HG03095 (cell line): ENCODE measurements around the gene PIM3.

Source experiments
- ATAC-seq: cut with Tn5 transposase; IDR thresholded peaks from one replicate; pipeline ENCODE4 v1.9.1; 2021; ENCODE audit warnings: moderate library complexity; ENCODE audit not compliant: unreplicated experiment

The PIM3 gene

DNA sequence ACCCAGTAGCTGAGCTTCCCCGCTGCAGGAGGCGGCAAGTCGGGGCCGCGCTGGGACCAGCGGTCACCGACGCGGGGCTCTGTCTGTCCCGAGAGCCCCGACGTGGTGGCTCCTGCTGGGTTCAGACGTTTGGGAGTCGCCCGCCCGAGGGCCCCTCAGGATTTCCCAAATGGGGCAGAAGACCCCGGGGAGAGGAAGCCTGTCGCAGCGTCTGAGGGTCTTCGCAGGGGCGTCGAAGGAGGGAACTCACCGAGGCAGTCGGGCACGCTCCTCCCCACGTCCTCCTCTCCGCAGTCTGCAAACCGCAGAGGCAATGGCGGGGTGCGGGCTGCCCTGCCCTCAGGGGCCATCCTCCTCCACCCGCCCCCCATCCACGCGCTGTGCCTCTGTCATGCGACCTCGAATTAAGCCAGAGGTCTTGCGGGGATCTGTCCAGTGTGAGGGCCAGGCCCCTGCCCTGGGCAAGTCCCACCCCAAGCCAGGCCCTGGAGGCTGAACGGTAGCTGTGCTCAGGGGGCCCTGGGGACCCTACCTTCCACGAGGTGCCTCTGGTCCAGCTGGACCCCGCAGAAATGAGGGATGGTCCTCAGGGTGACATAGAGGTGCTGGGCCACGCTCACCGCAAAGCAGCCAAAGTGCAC is 39.5 kb downstream of the PIM3 start:
- ATAC-seq, result no peak

DNA sequence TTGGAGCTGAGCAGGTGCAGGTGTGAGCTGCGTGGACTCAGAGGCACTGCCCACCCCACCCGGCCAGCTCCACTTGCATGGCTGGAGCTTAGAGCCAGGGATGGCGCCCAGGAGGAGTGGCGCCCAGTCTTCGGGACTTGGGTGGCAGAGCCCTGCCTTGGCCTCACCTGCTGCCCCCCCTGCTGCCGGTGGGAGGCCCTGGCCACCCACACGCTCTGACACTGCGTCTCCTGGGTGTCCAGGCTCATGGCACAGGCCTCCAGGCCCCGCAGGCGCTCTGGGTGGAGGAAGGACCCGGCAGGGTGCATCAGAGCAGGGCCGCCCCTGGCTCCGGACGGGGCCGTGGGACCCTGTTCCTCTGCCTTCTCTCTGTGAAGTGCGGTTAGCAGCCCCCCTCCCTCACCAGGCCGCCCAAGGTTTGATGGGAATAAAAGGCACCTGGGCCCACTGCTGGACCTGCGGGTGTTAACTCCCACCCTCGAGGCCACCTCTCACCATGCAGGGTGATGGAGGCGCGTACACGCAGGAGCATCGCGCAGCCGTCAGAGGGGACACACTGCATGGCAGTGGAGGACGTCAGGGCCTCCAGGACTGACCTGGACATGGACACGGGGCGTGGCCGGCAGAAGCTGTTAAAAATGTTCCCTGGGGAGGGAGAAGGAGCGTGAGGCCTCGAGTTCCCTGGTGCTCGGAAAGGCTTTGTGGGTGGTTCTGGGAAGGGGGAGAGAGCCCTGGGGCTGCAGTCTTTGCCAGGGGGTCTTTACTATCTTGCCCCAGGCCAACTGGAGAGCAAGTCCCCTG is 40.2 kb downstream of the PIM3 start:
- ATAC-seq, result no peak

DNA sequence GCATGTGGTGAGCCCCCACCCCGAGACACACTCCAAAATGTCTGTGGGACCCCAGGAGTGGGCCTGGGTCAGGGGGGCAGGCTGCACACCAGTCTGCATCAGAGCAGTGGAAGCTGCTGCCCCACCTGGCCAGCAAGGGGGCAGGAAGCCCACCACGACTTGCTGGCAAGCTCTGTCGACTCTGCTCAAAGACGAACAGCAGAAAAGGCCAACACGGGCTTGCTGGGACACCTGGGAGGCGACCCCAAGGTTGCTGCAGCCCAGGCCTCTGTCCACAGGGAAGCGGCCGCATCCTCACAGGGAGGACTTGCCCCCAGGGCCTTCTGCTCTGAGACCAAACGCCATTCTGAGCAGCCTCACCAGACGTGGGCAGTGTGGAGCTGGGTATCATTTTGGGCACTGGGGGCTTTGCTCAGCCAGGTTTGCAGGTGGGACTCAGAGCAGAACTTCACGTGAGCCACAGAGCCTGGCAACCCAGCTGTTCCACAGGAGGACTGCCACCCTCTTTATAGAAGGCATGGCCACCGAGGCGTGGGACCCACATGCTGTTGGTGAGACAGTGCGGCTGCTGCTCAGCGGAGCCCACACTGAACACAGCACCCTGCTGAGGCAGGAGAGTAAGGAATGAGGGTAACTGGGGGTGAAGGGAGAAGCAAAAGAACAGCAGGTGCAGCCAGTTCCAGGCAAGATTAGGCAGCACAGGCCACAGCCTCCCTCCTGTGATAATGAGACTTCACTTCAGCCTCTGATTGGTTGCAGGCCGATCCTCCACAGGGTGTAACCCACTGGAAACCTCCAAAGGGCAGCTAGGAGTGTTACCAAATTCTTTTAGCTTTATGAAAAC is 41.0 kb downstream of the PIM3 start:
- ATAC-seq, result no peak

DNA sequence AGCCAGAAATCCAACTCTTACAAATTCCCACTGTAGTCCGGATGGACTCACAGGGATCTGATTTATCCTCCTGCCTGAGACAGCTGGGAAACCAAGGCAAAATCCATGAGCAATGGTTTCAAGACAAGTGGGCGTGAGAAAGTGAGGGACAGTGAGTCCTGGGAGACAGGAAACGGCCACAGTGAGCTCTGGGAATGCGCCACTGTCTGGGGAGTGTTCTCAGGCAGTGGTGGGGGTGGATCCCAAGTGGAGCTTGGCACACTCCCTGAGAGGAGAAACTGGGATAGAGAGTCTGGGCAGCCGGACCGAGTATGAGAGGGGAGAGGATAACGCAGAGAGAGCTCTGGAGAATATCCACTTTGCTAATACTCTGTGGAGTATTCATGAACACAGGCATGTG is 42.2 kb downstream of the PIM3 start:
- ATAC-seq, result no peak

DNA sequence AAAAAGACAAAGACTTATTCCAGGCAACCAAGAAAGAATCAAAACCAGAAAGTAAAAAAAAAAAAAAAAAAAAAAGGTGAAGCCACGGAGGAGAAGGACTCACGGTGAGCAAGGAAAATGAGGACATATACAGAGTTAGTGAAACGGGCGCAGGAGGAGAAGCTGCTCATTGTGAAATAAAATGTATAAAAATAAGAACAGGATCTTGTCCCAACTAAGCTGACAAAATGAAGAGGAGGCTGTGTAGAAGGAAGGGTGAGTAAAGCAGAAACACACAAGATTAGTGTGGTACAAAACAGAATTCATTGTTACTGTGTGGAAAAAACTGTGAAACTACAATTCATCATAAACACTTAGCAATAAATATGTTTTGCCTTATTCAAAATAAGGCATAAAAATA is 44.3 kb downstream of the PIM3 start:
- no peak for ATAC-seq

DNA sequence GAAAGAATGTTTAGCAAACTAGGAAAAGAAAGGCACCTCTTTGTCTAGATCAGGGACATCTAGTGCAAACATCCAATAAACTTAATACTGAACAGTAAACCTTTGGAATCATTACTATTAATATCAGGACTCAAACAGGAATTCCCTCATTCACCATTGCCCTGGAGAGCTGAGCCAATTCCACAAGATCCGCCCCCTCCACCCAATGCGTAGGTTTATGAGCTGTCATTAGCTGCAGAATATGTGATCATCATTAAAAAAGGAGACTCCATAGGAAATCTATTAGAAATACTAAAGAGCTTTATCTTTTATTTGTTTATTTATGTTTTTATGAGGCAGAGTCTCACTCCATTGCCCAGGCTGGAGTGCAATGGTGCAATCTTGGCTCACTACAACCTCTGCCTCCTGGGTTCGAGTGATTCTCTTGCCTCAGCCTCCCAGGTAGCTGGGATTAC is 46.5 kb downstream of the PIM3 start:
- no peak for ATAC-seq

DNA sequence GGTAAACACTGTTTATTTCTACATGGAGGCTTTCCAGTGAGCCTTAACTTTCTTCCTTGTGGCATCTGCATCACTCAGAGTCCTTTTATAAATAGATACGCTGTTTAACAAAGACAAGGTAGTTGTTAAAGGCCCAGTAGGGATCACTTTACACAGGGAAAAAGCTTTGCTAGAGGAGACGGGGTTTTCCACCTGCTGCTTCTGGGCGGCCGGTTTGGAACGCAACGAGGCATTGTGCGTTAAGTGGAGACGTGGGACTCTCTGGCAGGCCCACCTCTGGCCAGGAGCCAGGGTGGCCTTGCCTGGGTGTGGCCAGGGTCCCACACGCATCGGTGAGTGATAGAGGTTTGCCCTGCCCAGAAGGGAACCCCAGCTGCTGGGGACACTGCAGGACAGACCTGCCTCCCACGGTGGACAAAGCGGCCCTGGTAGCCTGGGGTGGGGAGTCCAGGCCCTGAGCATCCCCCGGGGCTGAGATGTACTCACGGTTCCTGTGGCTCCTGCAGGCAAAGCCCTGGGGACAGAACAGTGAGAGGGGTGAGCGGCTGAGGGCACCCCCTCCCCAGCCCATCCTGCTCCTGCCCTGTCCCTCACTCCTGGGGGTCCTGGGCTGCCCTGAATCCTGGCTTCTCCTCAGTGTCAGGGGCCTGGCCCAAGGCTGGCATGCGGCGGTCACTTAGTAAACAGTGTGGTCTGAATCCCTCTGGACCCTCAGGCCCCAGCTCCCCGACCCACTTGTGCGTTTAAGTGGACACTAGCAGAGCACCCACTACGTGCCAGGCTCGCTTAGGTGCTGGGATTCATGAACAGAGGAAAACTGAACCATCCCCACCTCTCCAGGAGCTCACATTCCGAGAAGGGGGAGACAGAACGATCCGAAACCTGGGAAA is 47.8 kb downstream of the PIM3 start:
- no peak for ATAC-seq

DNA sequence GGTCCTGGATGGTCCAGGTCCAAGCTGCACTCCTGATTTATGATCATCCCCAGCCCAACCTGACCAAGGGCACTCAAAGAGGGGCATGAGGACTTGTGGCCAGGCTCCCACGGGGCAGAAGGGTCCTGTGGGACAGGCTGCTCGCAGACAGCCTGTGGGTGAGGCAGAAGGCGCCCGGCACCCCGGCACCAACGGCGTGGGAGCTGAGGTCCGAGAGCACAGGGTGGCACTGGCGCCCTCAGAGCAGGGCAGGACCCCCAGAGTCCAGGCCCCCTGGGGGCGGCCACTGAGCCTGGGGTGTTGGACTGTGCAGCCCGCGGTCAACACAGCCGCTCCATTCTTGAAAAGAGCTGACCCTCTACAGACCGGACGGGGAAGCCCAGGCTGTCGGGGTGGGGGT is 48.7 kb downstream of the PIM3 start:
- ATAC-seq, result no peak

DNA sequence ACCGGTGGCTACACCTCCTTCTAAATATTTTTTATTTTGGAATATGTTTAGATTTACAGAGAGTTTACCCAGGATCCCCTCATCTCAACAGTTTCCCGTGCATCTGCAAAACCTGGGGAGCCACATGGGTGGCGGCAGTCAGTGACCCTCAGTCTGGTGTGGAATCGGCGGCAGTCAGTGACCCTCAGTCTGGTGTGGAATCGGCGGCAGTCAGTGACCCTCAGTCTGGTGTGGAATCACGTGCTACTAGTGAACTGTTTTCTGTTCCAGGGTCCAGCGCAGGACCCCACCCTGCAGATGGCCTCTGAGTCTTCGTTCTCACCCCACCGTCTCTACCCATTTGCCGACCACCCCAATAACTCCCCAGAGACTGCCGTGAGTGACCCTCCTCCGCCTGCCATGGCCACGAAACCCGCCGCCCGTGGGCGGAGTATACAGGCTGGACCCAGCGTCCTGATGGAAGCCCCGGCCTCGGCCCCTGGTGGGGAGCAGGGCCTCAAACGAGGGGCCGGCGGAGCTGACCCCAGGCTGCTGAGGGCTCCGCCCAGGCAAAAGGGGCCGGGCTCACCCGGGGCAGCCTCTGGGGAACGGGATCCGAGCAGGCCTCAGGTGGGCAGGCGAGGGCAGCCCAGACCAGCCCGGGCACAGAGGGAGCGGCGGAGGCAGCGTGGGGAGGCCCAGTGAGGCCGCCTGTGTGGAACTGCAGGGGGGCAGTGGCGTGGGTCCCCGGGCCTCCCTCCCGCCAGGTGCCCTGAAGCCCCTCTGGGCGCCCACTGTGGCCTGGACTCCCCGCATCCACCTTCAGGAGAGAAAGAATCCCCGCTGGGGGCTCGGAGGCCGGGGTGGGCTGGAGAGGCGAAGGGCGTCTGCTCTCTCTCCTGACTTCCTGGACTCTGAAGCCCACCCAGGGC is 49.4 kb downstream of the PIM3 start:
- ATAC-seq, result no peak

DNA sequence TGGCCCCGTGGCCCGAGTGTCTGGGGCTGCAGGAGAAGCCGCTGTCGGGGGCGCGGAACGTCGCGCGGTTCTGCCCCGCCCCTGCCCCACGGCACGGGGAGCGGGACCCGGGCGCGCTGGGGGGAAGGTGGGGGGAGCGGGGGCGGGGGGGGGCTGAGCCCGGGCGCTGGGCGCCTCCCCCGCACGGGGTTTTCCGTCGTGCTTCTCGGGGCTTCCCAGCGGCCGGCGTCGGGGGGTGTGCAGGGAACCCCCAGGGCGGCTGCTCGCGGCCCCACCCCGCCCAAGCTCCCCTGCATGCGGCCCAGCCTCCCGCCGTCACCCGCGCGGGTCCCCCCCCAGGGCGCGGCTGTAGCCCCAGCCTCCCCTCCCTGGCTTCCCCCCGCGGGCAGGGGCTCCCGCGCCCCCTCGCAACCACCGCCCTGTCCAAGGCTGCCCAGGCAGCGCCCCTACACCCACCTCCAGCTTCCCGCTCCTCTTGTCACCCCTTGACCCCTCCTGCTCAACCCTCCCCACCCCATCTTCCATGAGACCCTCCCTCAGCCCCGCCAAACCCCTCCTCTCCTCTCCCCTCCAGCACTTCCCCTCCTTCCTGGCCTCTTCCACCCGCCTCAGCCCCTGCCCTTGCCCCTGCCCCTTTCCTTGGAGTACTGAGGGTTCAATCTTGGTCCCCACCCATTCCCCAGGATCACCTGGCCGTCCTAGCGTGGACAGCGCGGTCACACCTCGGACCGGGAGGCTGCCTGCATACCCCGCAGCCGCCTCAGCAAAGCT is 50.3 kb downstream of the PIM3 start:
- ATAC-seq, result no peak

DNA sequence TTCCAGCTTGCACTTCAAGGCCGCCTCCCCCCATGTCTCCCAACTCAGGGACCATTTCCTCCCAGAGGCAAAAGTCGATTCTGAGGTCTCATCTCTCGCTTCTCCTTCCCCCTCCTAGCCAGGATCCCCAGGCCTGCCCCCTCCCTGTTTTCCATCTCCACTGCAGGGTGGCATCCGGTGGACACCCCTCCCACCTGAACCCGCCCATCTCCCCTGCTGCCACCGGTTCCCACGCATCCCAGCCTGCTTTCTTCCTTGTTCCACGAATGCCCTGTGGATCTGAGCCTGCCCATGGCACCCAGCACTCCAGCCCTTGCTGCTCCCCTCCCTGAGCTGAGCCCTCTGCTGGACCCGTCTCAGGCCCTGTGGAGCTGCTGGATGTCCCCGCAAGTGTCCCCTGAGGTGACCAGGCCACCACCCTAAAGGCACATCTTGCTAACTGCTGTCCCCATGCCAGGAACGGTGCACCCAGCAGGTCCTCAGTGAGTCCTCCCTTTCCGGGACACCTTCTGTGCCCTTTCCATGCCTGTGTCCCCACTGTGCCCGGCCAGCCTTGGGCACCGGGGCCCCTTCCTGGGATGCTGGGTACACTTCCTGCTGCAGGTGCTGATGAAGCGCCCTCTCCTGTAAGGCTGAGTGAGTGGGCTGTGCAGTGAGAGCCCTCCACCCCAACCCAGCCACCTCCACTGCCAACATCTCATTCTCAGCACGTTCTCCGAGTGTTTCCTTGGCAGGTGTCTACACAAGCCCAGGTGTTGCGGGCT is 51.1 kb downstream of the PIM3 start:
- ATAC-seq, result no peak

DNA sequence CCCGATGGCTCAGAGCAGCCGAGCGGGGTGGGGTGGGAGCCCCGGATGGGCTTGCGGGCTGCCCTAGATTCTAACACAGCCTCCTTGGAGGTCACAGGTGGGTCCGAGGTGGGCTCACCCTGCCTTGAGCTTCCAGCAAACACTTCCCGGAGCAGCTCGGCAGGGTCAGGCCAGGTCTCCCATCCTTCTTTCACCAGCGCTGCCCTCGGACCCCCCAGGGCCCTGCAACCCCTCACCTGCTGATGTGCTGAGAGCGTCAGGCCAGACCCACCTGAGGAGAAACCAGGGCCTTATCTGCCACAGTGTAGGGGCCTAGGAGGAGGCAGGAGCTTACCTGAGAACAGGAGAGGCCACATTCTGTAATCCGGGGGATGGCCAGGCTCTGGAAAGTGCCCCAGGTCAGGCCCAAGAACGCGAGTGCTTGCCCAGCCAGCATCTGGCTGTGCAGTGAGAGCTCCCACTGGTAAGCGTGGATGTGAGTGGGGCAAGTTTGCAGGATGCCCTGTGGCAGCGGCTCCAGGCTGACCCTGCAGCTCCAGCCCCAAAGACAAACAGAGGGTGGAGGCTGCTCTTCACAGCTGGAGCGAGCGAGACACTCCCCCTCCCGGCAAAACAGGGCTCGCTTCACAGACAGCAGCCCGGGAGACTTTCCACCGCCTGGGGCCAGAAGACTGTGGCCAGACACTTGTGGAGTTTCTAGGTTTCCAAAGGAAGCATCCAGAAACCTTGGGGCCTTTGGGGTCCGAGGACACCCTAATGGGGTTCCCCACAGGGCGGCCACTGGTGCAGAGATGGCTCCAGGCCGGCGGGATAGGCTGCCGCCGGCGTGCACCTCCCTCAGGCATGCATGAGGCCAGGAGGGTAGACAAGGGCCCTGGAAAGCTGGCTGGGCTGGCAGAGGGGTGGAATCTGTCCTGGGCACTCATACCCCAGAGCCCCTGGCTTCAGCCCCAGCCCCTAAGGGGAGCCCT is 51.9 kb downstream of the PIM3 start, which contains the start of gene IL17REL:
Gene IL17REL, minus strand, starts transcription at position 555 of the 971 bp plus-strand sequence. Its CDS starts 119 bp downstream, at position 436.
- no peak for ATAC-seq
